Measurements from ENCODE around the gene TMCC3.

Gene TMCC3

GRCh38 chr12:94596596-94596995 is 53.8 kb downstream of the TMCC3 start:
- no peak overlapping the region for H4K8ac ChIP-seq (ENCODE audit: low read depth, low read length)
- no peak overlapping the region for H3K27ac ChIP-seq (ENCODE audit: low read depth, low read length)
- H3K4me2 ChIP-seq (ENCODE audit: low read length) = no peak overlapping the region
- no peak overlapping the region for H2AFZ ChIP-seq (ENCODE audit: insufficient read depth, low read length, poor library complexity)
- no peaks in the 10 kb centered on the region for H3K27me3 ChIP-seq (ENCODE audit: insufficient read depth, low read length)
- no peak overlapping the region for H2BK12ac ChIP-seq (ENCODE audit: low read length)
- WGBS (ENCODE audit: extremely low coverage, insufficient coverage, insufficient read length) = no CpG with 5 or more reads among the region's 2 CpGs
- no peak overlapping the region for H2BK120ac ChIP-seq (ENCODE audit: insufficient read depth, low read length, poor library complexity)
- no peaks in the 10 kb centered on the region for H3K36me3 ChIP-seq (ENCODE audit: control insufficient read depth in 1 of 2, insufficient read depth in 2 of 2, low read length in 2 of 2)
- no peak overlapping the region for H4K91ac ChIP-seq (ENCODE audit: low read depth, low read length)
- H3K79me2 ChIP-seq (ENCODE audit: control insufficient read depth, insufficient read depth, low read length, poor library complexity) = no peaks in the 10 kb centered on the region
- no peak overlapping the region for H3K23ac ChIP-seq (ENCODE audit: low read length)
- no peak overlapping the region for H3K4ac ChIP-seq (ENCODE audit: low read depth, low read length)
- H3K14ac ChIP-seq (ENCODE audit: low read length) = no peak overlapping the region
- H3K4me3 ChIP-seq (ENCODE audit: low read depth, low read length) = no peak overlapping the region
- no peak overlapping the region for H3K9ac ChIP-seq (ENCODE audit: low read length)
- no peak overlapping the region for H3K18ac ChIP-seq (ENCODE audit: low read length)
- H3K4me1 ChIP-seq (ENCODE audit: control insufficient read depth in 1 of 2, insufficient read depth in 2 of 2, low read length in 2 of 2) = peaks cover 0 to 5% of the 10 kb centered on the region in 2 experiments
- H2BK5ac ChIP-seq (ENCODE audit: low read depth, low read length, poor library complexity) = no peak overlapping the region
- H2AK5ac ChIP-seq (ENCODE audit: low read length) = no peak overlapping the region
- H3K79me1 ChIP-seq (ENCODE audit: low read length) = no peaks in the 10 kb centered on the region
- no peak overlapping the region for H4K12ac ChIP-seq (ENCODE audit: low read depth, low read length)
- DNase-seq = no peak
- peaks cover 1% of the 10 kb centered on the region for H3K9me3 ChIP-seq (ENCODE audit: insufficient read depth, low read depth, low read length)

GRCh38 chr12:94595152-94595551 is 55.2 kb downstream of the TMCC3 start:
- Histone ChIP-seq H3K79me1 (ENCODE audit: low read length) (peaks cover 4% of the 10 kb centered on the region), H3K9me3 (ENCODE audit: insufficient read depth, low read depth, low read length) (peaks cover 1% of the 10 kb centered on the region), H2AFZ (ENCODE audit: insufficient read depth, low read length, poor library complexity) (no peak overlapping the region), H4K8ac (ENCODE audit: low read depth, low read length) (no peak overlapping the region), H3K23ac (ENCODE audit: low read length) (no peak overlapping the region), H3K18ac (ENCODE audit: low read length) (no peak overlapping the region), H3K4me1 (ENCODE audit: control insufficient read depth in 1 of 2, insufficient read depth in 2 of 2, low read length in 2 of 2) (peaks cover 4 to 9% of the 10 kb centered on the region in 2 experiments), H3K4me3 (ENCODE audit: low read depth, low read length) (no peak overlapping the region), H4K12ac (ENCODE audit: low read depth, low read length) (no peak overlapping the region), H2AK5ac (ENCODE audit: low read length) (no peak overlapping the region), H3K14ac (ENCODE audit: low read length) (no peak overlapping the region), H3K79me2 (ENCODE audit: control insufficient read depth, insufficient read depth, low read length, poor library complexity) (no peaks in the 10 kb centered on the region), H3K9ac (ENCODE audit: low read length) (no peak overlapping the region), H3K4ac (ENCODE audit: low read depth, low read length) (no peak overlapping the region), H3K4me2 (ENCODE audit: low read length) (no peak overlapping the region), H3K27me3 (ENCODE audit: insufficient read depth, low read length) (no peaks in the 10 kb centered on the region), H3K27ac (ENCODE audit: low read depth, low read length) (no peak overlapping the region), H2BK5ac (ENCODE audit: low read depth, low read length, poor library complexity) (no peak overlapping the region), H4K91ac (ENCODE audit: low read depth, low read length) (no peak overlapping the region), H3K36me3 (ENCODE audit: control insufficient read depth in 1 of 2, insufficient read depth in 2 of 2, low read length in 2 of 2) (no peaks in the 10 kb centered on the region), H2BK12ac (ENCODE audit: low read length) (no peak overlapping the region), H2BK120ac (ENCODE audit: insufficient read depth, low read length, poor library complexity) (no peak overlapping the region)
- WGBS (ENCODE audit: extremely low coverage, insufficient coverage, insufficient read length) = no CpG with 5 or more reads among the region's 3 CpGs
- DNase-seq = peak in 1 of 2 donors; percentile 57

- no peak overlapping the region for H3K4me2 ChIP-seq (ENCODE audit: low read length)
Observed at GRCh38 chr12:94594443-94594825, 55.9 kb downstream of the TMCC3 start.

GRCh38 chr12:94593822-94594442 is 56.4 kb downstream of the TMCC3 start:
- Histone ChIP-seq H3K4ac (ENCODE audit: low read depth, low read length) (no peak overlapping the region), H3K27me3 (ENCODE audit: insufficient read depth, low read length) (no peaks in the 10 kb centered on the region), H3K9ac (ENCODE audit: low read length) (no peak overlapping the region), H3K4me3 (ENCODE audit: low read depth, low read length) (no peak overlapping the region), H3K14ac (ENCODE audit: low read length) (no peak overlapping the region), H3K4me1 (ENCODE audit: control insufficient read depth in 1 of 2, insufficient read depth in 2 of 2, low read length in 2 of 2) (peaks cover 8 to 14% of the 10 kb centered on the region in 2 experiments), H3K4me2 (ENCODE audit: low read length) (no peak overlapping the region), H2AFZ (ENCODE audit: insufficient read depth, low read length, poor library complexity) (no peak overlapping the region), H4K12ac (ENCODE audit: low read depth, low read length) (no peak overlapping the region), H4K91ac (ENCODE audit: low read depth, low read length) (no peak overlapping the region), H3K9me3 (ENCODE audit: insufficient read depth, low read depth, low read length) (no peaks in the 10 kb centered on the region), H2AK5ac (ENCODE audit: low read length) (no peak overlapping the region), H3K27ac (ENCODE audit: low read depth, low read length) (no peak overlapping the region), H2BK5ac (ENCODE audit: low read depth, low read length, poor library complexity) (no peak overlapping the region), H3K23ac (ENCODE audit: low read length) (no peak overlapping the region), H3K18ac (ENCODE audit: low read length) (no peak overlapping the region), H3K79me2 (ENCODE audit: control insufficient read depth, insufficient read depth, low read length, poor library complexity) (no peaks in the 10 kb centered on the region), H2BK120ac (ENCODE audit: insufficient read depth, low read length, poor library complexity) (no peak overlapping the region), H2BK12ac (ENCODE audit: low read length) (no peak overlapping the region), H3K79me1 (ENCODE audit: low read length) (peaks cover 8% of the 10 kb centered on the region), H3K36me3 (ENCODE audit: control insufficient read depth in 1 of 2, insufficient read depth in 2 of 2, low read length in 2 of 2) (no peaks in the 10 kb centered on the region), H4K8ac (ENCODE audit: low read depth, low read length) (no peak overlapping the region)
- no CpG with 5 or more reads among the region's 4 CpGs for WGBS (ENCODE audit: extremely low coverage, insufficient coverage, insufficient read length)
- DNase-seq = no peak

More at GRCh38 chr12:94594443-94594825, 55.9 kb downstream of the TMCC3 start:
- no peak overlapping the region for H2AFZ ChIP-seq (ENCODE audit: insufficient read depth, low read length, poor library complexity)
- no peak overlapping the region for H4K8ac ChIP-seq (ENCODE audit: low read depth, low read length)
- WGBS (ENCODE audit: extremely low coverage, insufficient coverage, insufficient read length) = no CpG with 5 or more reads among the region's 3 CpGs
- no peak overlapping the region for H3K4ac ChIP-seq (ENCODE audit: low read depth, low read length)
- no peaks in the 10 kb centered on the region for H3K27me3 ChIP-seq (ENCODE audit: insufficient read depth, low read length)
- H2BK5ac ChIP-seq (ENCODE audit: low read depth, low read length, poor library complexity) = no peak overlapping the region
- H3K14ac ChIP-seq (ENCODE audit: low read length) = no peak overlapping the region
- no peaks in the 10 kb centered on the region for H3K36me3 ChIP-seq (ENCODE audit: control insufficient read depth in 1 of 2, insufficient read depth in 2 of 2, low read length in 2 of 2)
- H3K4me3 ChIP-seq (ENCODE audit: low read depth, low read length) = no peak overlapping the region
- H2BK12ac ChIP-seq (ENCODE audit: low read length) = no peak overlapping the region
- no peak overlapping the region for H4K12ac ChIP-seq (ENCODE audit: low read depth, low read length)
- no peak overlapping the region for H3K23ac ChIP-seq (ENCODE audit: low read length)
- no peak overlapping the region for H4K91ac ChIP-seq (ENCODE audit: low read depth, low read length)
- H3K9ac ChIP-seq (ENCODE audit: low read length) = no peak overlapping the region
- H3K18ac ChIP-seq (ENCODE audit: low read length) = no peak overlapping the region
- H3K27ac ChIP-seq (ENCODE audit: low read depth, low read length) = no peak overlapping the region
- H3K9me3 ChIP-seq (ENCODE audit: insufficient read depth, low read depth, low read length) = peaks cover 1% of the 10 kb centered on the region
- no peak for DNase-seq
- no peak overlapping the region for H2AK5ac ChIP-seq (ENCODE audit: low read length)
- peaks cover 4% of the 10 kb centered on the region for H3K79me1 ChIP-seq (ENCODE audit: low read length)
- no peaks in the 10 kb centered on the region for H3K79me2 ChIP-seq (ENCODE audit: control insufficient read depth, insufficient read depth, low read length, poor library complexity)
- H3K4me1 ChIP-seq (ENCODE audit: control insufficient read depth in 1 of 2, insufficient read depth in 2 of 2, low read length in 2 of 2) = peaks cover 4 to 11% of the 10 kb centered on the region in 2 experiments
- no peak overlapping the region for H2BK120ac ChIP-seq (ENCODE audit: insufficient read depth, low read length, poor library complexity)

Data from trophoblast cell (in vitro differentiated cells and primary cell).